ENCODE data around the gene TCF7. TPM values are rescaled to one million over a fixed set of nuclear protein-coding genes. Genes with fewer than 3 reads are reported as not detected.
A peak's percentile ranks its signal among the peaks of the same experiment; 100 is the strongest.

TCF7 gene
- total and polyA plus RNA-seq, 2 donors: 1.1 to 3.9 TPM

DNA sequence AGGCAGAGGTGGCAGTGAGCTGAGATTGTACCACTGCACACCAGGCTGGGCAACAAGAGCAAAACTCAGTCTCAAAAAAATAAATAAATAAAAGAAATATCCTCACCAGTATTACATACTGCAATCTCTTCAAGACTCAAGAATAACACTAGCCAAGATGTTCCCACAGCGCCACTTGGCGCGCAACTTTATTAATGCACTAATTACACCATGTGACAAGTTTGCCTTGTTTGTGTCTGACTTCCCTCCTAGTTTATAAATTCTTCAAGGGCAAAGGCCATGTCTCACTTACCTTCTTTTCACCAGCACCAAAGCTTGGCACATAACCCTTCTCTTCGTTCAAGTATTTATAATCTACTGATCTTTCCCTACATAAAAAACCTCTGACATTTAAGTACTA, 57.5 kb downstream of the TCF7 start:
- Histone ChIP-seq H3K27ac (ENCODE audit: low read depth) (no peak overlapping the region), H3K4me1 (ENCODE audit: insufficient read depth) (no peaks in the 10 kb centered on the region), H3K4me3 (ENCODE audit: low read depth, low read length) (no peak overlapping the region), H3K36me3 (ENCODE audit: insufficient read depth) (peaks cover 3% of the 10 kb centered on the region)
- DNase-seq (ENCODE audit: extremely low spot score): no peak
- WGBS: 94% methylated on average over 4 of the region's 4 CpGs

- H3K4me3 ChIP-seq (ENCODE audit: low read depth, low read length): peak overlapping the region; percentile 93
- no peak overlapping the region for H3K27ac ChIP-seq (ENCODE audit: low read depth)
- no peak for DNase-seq (ENCODE audit: extremely low spot score)
- H3K4me1 ChIP-seq (ENCODE audit: insufficient read depth): no peaks in the 10 kb centered on the region
- WGBS: 23% methylated on average over 10 of the region's 10 CpGs
- no peaks in the 10 kb centered on the region for H3K36me3 ChIP-seq (ENCODE audit: insufficient read depth)
Observed at GRCh38 chr5:134174841-134175839, 60.7 kb downstream of the TCF7 start.

GRCh38 chr5:134175921-134176510, 61.5 kb downstream of the TCF7 start:
- H3K4me1 ChIP-seq (ENCODE audit: insufficient read depth): no peaks in the 10 kb centered on the region

DNA sequence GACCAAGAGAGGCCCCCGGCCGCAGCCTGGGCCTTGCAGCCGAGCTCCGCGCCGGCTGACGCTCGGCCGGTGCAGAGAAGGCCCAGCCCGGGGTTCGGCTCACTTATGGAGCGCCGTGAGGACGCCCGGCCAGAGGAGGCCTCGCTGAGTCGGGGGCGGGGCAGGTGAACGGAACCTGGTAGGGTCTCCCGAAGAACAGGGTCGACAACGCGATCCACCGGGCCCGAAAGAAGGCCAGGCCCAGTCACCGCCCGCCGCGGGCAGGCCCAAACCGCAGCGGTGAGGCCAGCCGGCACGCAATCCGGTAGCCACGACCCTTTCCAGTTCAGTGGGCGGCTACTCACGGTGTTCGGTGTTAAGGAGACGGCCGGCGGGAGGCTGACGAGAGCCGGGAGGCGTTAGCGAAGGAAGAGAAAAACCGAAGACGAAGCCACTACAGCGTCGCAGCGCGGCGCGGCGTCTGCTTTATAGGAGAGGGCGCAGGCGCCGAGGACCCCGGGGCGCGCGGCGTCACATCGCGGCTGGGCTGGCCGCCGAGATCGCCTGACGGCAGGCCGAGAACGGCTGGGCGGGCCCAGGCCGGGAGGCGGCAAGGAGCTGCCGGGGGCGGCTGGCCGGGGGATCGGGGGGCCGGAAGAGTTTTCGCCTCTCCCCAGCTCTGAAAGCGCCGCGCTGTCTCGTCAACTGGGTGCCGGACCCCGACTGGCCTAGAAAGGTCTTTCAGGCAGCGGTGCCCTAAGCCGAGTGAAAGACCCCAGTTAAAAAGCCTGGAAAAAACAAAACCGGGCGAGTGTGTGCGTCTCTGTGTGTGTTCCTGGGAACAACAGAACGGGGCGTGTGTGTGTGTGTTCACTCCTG, 62.3 kb downstream of the TCF7 start, which contains the start of gene SKP1:
TSS of gene SKP1 (minus strand) at position 440 of the 858 bp plus-strand sequence. CDS start 2,928 bp downstream, outside the sequence.
- H3K36me3 ChIP-seq (ENCODE audit: insufficient read depth): no peaks in the 10 kb centered on the region
- peak; percentile 83 for DNase-seq (ENCODE audit: extremely low spot score)
- under 1% methylated on average over 92 of the region's 92 CpGs for WGBS
- peak within 1 kb of the TSS; percentile 99 for H3K27ac ChIP-seq (ENCODE audit: low read depth)
- H3K4me3 ChIP-seq (ENCODE audit: low read depth, low read length): peak within 1 kb of the TSS; percentile 93
- no peaks in the 10 kb centered on the region for H3K4me1 ChIP-seq (ENCODE audit: insufficient read depth)

More at GRCh38 chr5:134175921-134176510, 61.5 kb downstream of the TCF7 start:
- 1% methylated on average over 31 of the region's 31 CpGs for WGBS
- H3K27ac ChIP-seq (ENCODE audit: low read depth): peak overlapping the region; percentile 99
- no peaks in the 10 kb centered on the region for H3K36me3 ChIP-seq (ENCODE audit: insufficient read depth)
- DNase-seq (ENCODE audit: extremely low spot score): no peak
- peak overlapping the region; percentile 93 for H3K4me3 ChIP-seq (ENCODE audit: low read depth, low read length)

GRCh38 chr5:134177369-134178095, 63.1 kb downstream of the TCF7 start:
- H3K27ac ChIP-seq (ENCODE audit: low read depth): peak overlapping the region; percentile 99
- DNase-seq (ENCODE audit: extremely low spot score): peak; percentile 7
- H3K4me3 ChIP-seq (ENCODE audit: low read depth, low read length): peak overlapping the region; percentile 93
- H3K36me3 ChIP-seq (ENCODE audit: insufficient read depth): no peaks in the 10 kb centered on the region
- H3K4me1 ChIP-seq (ENCODE audit: insufficient read depth): no peaks in the 10 kb centered on the region
- 16% methylated on average over 29 of the region's 29 CpGs for WGBS

GRCh38 chr5:134178096-134178419, 63.6 kb downstream of the TCF7 start:
- no peaks in the 10 kb centered on the region for H3K36me3 ChIP-seq (ENCODE audit: insufficient read depth)
- no peaks in the 10 kb centered on the region for H3K4me1 ChIP-seq (ENCODE audit: insufficient read depth)
- no peak overlapping the region for H3K27ac ChIP-seq (ENCODE audit: low read depth)
- DNase-seq (ENCODE audit: extremely low spot score): no peak
- H3K4me3 ChIP-seq (ENCODE audit: low read depth, low read length): no peak overlapping the region
- 78% methylated on average over 3 of the region's 3 CpGs for WGBS

GRCh38 chr5:134183481-134183880, 69.0 kb downstream of the TCF7 start:
- Histone ChIP-seq H3K27ac (ENCODE audit: low read depth) (no peak overlapping the region), H3K4me3 (ENCODE audit: low read depth, low read length) (no peak overlapping the region), H3K36me3 (ENCODE audit: insufficient read depth) (no peaks in the 10 kb centered on the region), H3K4me1 (ENCODE audit: insufficient read depth) (no peaks in the 10 kb centered on the region)
- no peak for DNase-seq (ENCODE audit: extremely low spot score)

GRCh38 chr5:134184155-134185135, 70.0 kb downstream of the TCF7 start:
- WGBS: 55% methylated on average over 11 of the region's 11 CpGs
- DNase-seq (ENCODE audit: extremely low spot score): no peak
- no peak overlapping the region for H3K4me3 ChIP-seq (ENCODE audit: low read depth, low read length)
- no peaks in the 10 kb centered on the region for H3K4me1 ChIP-seq (ENCODE audit: insufficient read depth)
- no peaks in the 10 kb centered on the region for H3K36me3 ChIP-seq (ENCODE audit: insufficient read depth)
- no peak overlapping the region for H3K27ac ChIP-seq (ENCODE audit: low read depth)

- Histone ChIP-seq H3K4me3 (ENCODE audit: low read depth, low read length) (no peak overlapping the region), H3K36me3 (ENCODE audit: insufficient read depth) (no peaks in the 10 kb centered on the region), H3K4me1 (ENCODE audit: insufficient read depth) (no peaks in the 10 kb centered on the region), H3K27ac (ENCODE audit: low read depth) (no peak overlapping the region)
- DNase-seq (ENCODE audit: extremely low spot score): no peak
- WGBS: 89% methylated on average over 1 of the region's 1 CpG
Observed at GRCh38 chr5:134188092-134188491, 73.6 kb downstream of the TCF7 start.

DNA sequence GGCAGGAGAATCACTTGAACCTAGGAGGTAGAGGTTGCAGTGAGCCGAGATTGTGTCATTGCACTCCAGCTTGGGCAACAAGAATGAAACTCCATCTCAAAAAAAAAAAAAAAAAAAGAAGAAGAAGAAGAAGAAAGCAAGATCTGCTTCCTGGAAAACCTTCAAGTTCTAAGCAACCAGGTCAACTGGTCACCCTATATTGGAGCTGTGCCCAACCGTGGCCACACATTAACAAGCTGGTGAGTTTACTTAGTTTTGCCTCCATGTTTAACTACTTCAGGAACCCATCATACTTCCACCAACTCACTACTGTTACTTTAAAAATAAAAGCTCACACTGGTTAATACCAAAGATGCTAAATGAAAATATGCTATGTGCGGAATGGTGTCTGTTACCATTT, 74.5 kb downstream of the TCF7 start:
- WGBS: 76% methylated on average over 3 of the region's 3 CpGs
- H3K4me1 ChIP-seq (ENCODE audit: insufficient read depth): no peaks in the 10 kb centered on the region
- no peak overlapping the region for H3K4me3 ChIP-seq (ENCODE audit: low read depth, low read length)
- H3K36me3 ChIP-seq (ENCODE audit: insufficient read depth): no peaks in the 10 kb centered on the region
- H3K27ac ChIP-seq (ENCODE audit: low read depth): no peak overlapping the region
- no peak for DNase-seq (ENCODE audit: extremely low spot score)

- H3K36me3 ChIP-seq (ENCODE audit: insufficient read depth): peaks cover 6% of the 10 kb centered on the region
- H3K27ac ChIP-seq (ENCODE audit: low read depth): no peak overlapping the region
- no peak overlapping the region for H3K4me3 ChIP-seq (ENCODE audit: low read depth, low read length)
- H3K4me1 ChIP-seq (ENCODE audit: insufficient read depth): no peaks in the 10 kb centered on the region
- 71% methylated on average over 5 of the region's 5 CpGs for WGBS
- no peak for DNase-seq (ENCODE audit: extremely low spot score)
Observed at GRCh38 chr5:134195666-134196065, 81.2 kb downstream of the TCF7 start.

Data from urinary bladder (tissue), 4 donors.